HL-60 (cell line): Measurements from ENCODE around the gene APOD.
"Not testable (repeated sequence)": the region's sequence is repeated elsewhere in the genome, so short reads cannot be mapped to it uniquely, and the experiment has no call there.

ENCODE experiments used
- CTCF ChIP-seq: IDR thresholded peaks from one replicate; pipeline ENCODE4 v1.5.1; 2011; ENCODE audit warnings: low read length, control low read depth, inconsistent platforms; ENCODE audit not compliant: insufficient read depth
- GABPA ChIP-seq: IDR thresholded peaks from 2 replicates; pipeline ENCODE4 v1.6.1; 2012; ENCODE audit warnings: low read depth
- POLR2AphosphoS5 ChIP-seq: IDR thresholded peaks from 2 replicates; pipeline ENCODE4 v1.6.1; 2012; ENCODE audit warnings: low read depth
- REST ChIP-seq: IDR thresholded peaks from 2 replicates; pipeline ENCODE4 v1.6.1; 2012; ENCODE audit warnings: low read depth; ENCODE audit not compliant: insufficient replicate concordance
- SPI1 ChIP-seq: IDR thresholded peaks from 2 replicates; pipeline ENCODE4 v1.6.1; 2012; ENCODE audit warnings: low read depth, mild to moderate bottlenecking, borderline replicate concordance

- TF ChIP-seq CTCF, REST, POLR2AphosphoS5, GABPA, SPI1: not testable (repeated sequence)
These were observed 33.4 kb upstream of the APOD start for GRCh38 chr3:195617134-195617533.
